GM21529 (cell line): ENCODE measurements around the gene TEAD3.
A peak's percentile ranks its signal among the peaks of the same experiment; 100 is the strongest.
"Not testable (repeated sequence)": the region's sequence is repeated elsewhere in the genome, so short reads cannot be mapped to it uniquely, and the experiment has no call there.

ENCODE experiments used
- ATAC-seq: cut with Tn5 transposase; IDR thresholded peaks from one replicate; pipeline ENCODE4 v1.9.1; 2021; ENCODE audit not compliant: unreplicated experiment

Gene TEAD3

GRCh38 chr6:35496841-35497570 is at the start of gene TEAD3:
Gene TEAD3 (minus strand): TSS chr6:35497079.
- peak; percentile 50 for ATAC-seq

- ATAC-seq = no peak
These were observed 48.0 kb upstream of the TEAD3 start for GRCh38 chr6:35544769-35545361.

- no peak for ATAC-seq
These were observed 46.7 kb upstream of the TEAD3 start for GRCh38 chr6:35543459-35544193.

GRCh38 chr6:35541836-35542235 is 45.0 kb upstream of the TEAD3 start:
- no peak for ATAC-seq

- no peak for ATAC-seq
These were observed 42.3 kb upstream of the TEAD3 start for GRCh38 chr6:35539223-35539622.

GRCh38 chr6:35535847-35536246 is 39.0 kb upstream of the TEAD3 start:
- not testable (repeated sequence) for ATAC-seq

GRCh38 chr6:35534407-35535170 is 37.7 kb upstream of the TEAD3 start:
- ATAC-seq = no peak

- ATAC-seq = no peak
These were observed 37.1 kb upstream of the TEAD3 start for GRCh38 chr6:35533981-35534380.

- no peak for ATAC-seq
These were observed 35.2 kb upstream of the TEAD3 start for GRCh38 chr6:35532126-35532525.

- no peak for ATAC-seq
These were observed 27.6 kb upstream of the TEAD3 start for GRCh38 chr6:35524380-35525020.

- peak; percentile 52 for ATAC-seq
These were observed 26.1 kb upstream of the TEAD3 start for GRCh38 chr6:35522660-35523658.

GRCh38 chr6:35522151-35522550 is 25.3 kb upstream of the TEAD3 start:
- ATAC-seq = no peak

GRCh38 chr6:35521235-35521634 is 24.4 kb upstream of the TEAD3 start:
- no peak for ATAC-seq

- ATAC-seq = no peak
These were observed 22.6 kb upstream of the TEAD3 start for GRCh38 chr6:35519313-35520015.

GRCh38 chr6:35518566-35519312 is 21.9 kb upstream of the TEAD3 start:
- ATAC-seq = no peak

GRCh38 chr6:35517978-35518377 is 21.1 kb upstream of the TEAD3 start:
- not testable (repeated sequence) for ATAC-seq

- no peak for ATAC-seq
These were observed 19.8 kb upstream of the TEAD3 start for GRCh38 chr6:35516712-35517111.

GRCh38 chr6:35515939-35516338 is 19.1 kb upstream of the TEAD3 start:
- ATAC-seq = not testable (repeated sequence)
